NT2/D1 (cell line): ENCODE measurements around the gene IFIT1B.

Experiments
- DNase-seq: peaks from one replicate; pipeline ENCODE4 v3.0.0-alpha.2; 2011; ENCODE audit warnings: low read depth, low spot score
- H3K27me3 ChIP-seq: 2 replicates; pipeline ENCODE4 v1.6.0; 2011; ENCODE audit warnings: mild to moderate bottlenecking; ENCODE audit not compliant: insufficient read length, insufficient read depth
- H3K36me3 ChIP-seq: 2 replicates; pipeline ENCODE4 v1.6.1; 2011; ENCODE audit warnings: mild to moderate bottlenecking, low read length, mixed read lengths; ENCODE audit not compliant: insufficient read depth, insufficient read length
- H3K4me1 ChIP-seq: 2 replicates; pipeline ENCODE4 v1.5.1; 2011; ENCODE audit not compliant: insufficient read depth, insufficient read length
- H3K4me3 ChIP-seq: 2 replicates; pipeline ENCODE4 v1.5.1; 2011; ENCODE audit warnings: low read depth; ENCODE audit not compliant: insufficient read length
- H3K9ac ChIP-seq: 2 replicates; pipeline ENCODE4 v1.6.0; 2011; ENCODE audit warnings: low read depth; ENCODE audit not compliant: insufficient read length
- H3K9me3 ChIP-seq: 2 replicates; pipeline ENCODE4 v1.5.1; 2011; ENCODE audit warnings: mild to moderate bottlenecking, low read length; ENCODE audit not compliant: insufficient read depth
- SUZ12 ChIP-seq: IDR thresholded peaks from 2 replicates; pipeline ENCODE4 v1.6.1; 2011; ENCODE audit not compliant: insufficient read length, insufficient read depth; ENCODE audit errors: extremely low read depth
- YY1 ChIP-seq: IDR thresholded peaks from 2 replicates; pipeline ENCODE4 v1.6.1; 2011; ENCODE audit not compliant: insufficient read length, insufficient read depth
- ZNF274 ChIP-seq: IDR thresholded peaks from 2 replicates; pipeline ENCODE4 v1.6.1; 2011; ENCODE audit warnings: mild to moderate bottlenecking, low read depth, low read length

Gene IFIT1B

GRCh38 chr10:89336241-89336640 lies 41.6 kb upstream of the IFIT1B start:
- DNase-seq: no peak
- no peak for TF ChIP-seq SUZ12
- no peak for TF ChIP-seq ZNF274
- no peak for TF ChIP-seq YY1
- H3K9ac ChIP-seq: no peak overlapping the region
- H3K4me1 ChIP-seq: peaks cover 3% of the 10 kb centered on the region
- H3K27me3 ChIP-seq: no peaks in the 10 kb centered on the region
- H3K36me3 ChIP-seq: no peaks in the 10 kb centered on the region
- H3K4me3 ChIP-seq: no peak overlapping the region
- no peaks in the 10 kb centered on the region for H3K9me3 ChIP-seq

- H3K36me3 ChIP-seq: no peaks in the 10 kb centered on the region
These were observed 40.4 kb upstream of the IFIT1B start for GRCh38 chr10:89337484-89337883.

GRCh38 chr10:89338713-89339112 lies 39.1 kb upstream of the IFIT1B start:
- TF ChIP-seq ZNF274 (no peak), SUZ12 (no peak), YY1 (no peak)
- Histone ChIP-seq H3K9me3 (no peaks in the 10 kb centered on the region), H3K4me1 (peaks cover 3% of the 10 kb centered on the region), H3K9ac (no peak overlapping the region), H3K36me3 (no peaks in the 10 kb centered on the region), H3K27me3 (no peaks in the 10 kb centered on the region), H3K4me3 (no peak overlapping the region)
- no peak for DNase-seq

More at GRCh38 chr10:89337484-89337883, 40.4 kb upstream of the IFIT1B start:
- Histone ChIP-seq H3K9ac (no peak overlapping the region), H3K9me3 (no peaks in the 10 kb centered on the region), H3K4me3 (no peak overlapping the region), H3K4me1 (peaks cover 3% of the 10 kb centered on the region), H3K27me3 (no peaks in the 10 kb centered on the region)
- no peak for DNase-seq
- TF ChIP-seq ZNF274: no peak
- TF ChIP-seq SUZ12: no peak

GRCh38 chr10:89339875-89340274 lies 38.0 kb upstream of the IFIT1B start:
- DNase-seq: no peak
- no peak for TF ChIP-seq YY1
- TF ChIP-seq SUZ12: no peak
- no peak for TF ChIP-seq ZNF274
- no peaks in the 10 kb centered on the region for H3K9me3 ChIP-seq

GRCh38 chr10:89341649-89342048 lies 36.2 kb upstream of the IFIT1B start:
- DNase-seq: no peak
- Histone ChIP-seq H3K4me1 (no peaks in the 10 kb centered on the region), H3K27me3 (no peaks in the 10 kb centered on the region), H3K9me3 (no peaks in the 10 kb centered on the region), H3K4me3 (no peak overlapping the region), H3K36me3 (no peaks in the 10 kb centered on the region), H3K9ac (no peak overlapping the region)
- no peak for TF ChIP-seq SUZ12
- no peak for TF ChIP-seq ZNF274
- TF ChIP-seq YY1: no peak

More at GRCh38 chr10:89339875-89340274, 38.0 kb upstream of the IFIT1B start:
- Histone ChIP-seq H3K4me1 (no peaks in the 10 kb centered on the region), H3K4me3 (no peak overlapping the region), H3K36me3 (no peaks in the 10 kb centered on the region), H3K9ac (no peak overlapping the region), H3K27me3 (no peaks in the 10 kb centered on the region)

GRCh38 chr10:89342206-89342958 lies 35.5 kb upstream of the IFIT1B start:
- TF ChIP-seq YY1 (no peak), ZNF274 (no peak)
- Histone ChIP-seq H3K4me3 (no peak overlapping the region), H3K4me1 (no peaks in the 10 kb centered on the region), H3K9me3 (no peaks in the 10 kb centered on the region), H3K27me3 (no peaks in the 10 kb centered on the region), H3K36me3 (no peaks in the 10 kb centered on the region), H3K9ac (no peak overlapping the region)
- no peak for DNase-seq

- H3K4me1 ChIP-seq: no peaks in the 10 kb centered on the region
- no peak for DNase-seq
- H3K9ac ChIP-seq: no peak overlapping the region
- no peaks in the 10 kb centered on the region for H3K9me3 ChIP-seq
- H3K27me3 ChIP-seq: no peaks in the 10 kb centered on the region
- TF ChIP-seq SUZ12 (no peak), ZNF274 (no peak), YY1 (no peak)
- no peak overlapping the region for H3K4me3 ChIP-seq
- no peaks in the 10 kb centered on the region for H3K36me3 ChIP-seq
These were observed 34.6 kb upstream of the IFIT1B start for GRCh38 chr10:89343089-89343767.
